Inferior parietal cortex (tissue), 1 donor: ENCODE measurements around the gene SAT1.
A peak's percentile ranks its signal among the peaks of the same experiment; 100 is the strongest.

Experiments used
- DNase-seq: peaks from one replicate; pipeline ENCODE4 v3.0.0-alpha.2; 2016; ENCODE audit errors: extremely low spot score

SAT1 gene

DNA sequence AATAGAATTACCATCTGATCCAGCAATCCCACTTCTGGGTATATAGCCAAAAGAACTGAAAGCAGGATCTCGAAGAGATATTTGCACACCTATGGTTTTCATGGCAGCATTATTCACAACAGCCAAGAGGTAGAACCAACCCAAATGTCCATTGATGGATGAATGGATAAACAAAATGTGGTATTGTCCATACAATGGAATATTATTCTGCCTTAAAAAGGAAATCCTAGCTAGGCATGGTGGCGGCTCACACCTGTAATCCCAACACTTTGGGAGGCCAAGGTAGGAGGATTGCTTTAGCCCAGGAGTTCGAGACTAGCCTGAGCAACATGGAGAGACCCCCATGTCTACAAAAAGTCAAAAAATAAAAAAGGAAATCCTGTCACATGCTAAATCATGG is 27.3 kb downstream of the SAT1 start:
- no peak for DNase-seq

DNA sequence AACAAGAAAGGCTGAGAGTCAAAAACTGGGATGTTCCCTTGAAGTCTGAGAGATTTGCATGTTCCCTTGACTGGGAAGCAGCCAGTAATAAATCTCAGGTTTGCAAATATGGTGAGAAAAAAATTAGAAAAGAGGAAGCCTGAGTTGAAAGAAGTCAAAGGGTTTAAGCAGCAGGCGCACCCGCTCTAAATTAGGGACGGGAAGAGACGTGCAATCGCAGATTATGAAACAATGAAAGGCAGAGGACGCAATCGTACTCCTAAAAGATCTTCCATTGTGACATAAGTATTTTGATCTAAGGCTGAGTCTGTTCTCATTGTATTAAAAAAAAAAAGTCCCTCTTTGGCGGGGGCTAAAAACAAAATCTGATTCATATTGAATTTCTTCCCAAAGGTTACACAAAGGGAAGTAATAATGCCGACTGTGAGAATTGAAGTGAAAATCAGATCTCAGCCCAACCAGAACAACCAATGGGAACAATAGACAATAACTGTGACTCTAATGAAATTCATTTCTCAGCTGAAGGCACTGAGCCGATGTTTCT is 28.2 kb downstream of the SAT1 start:
- DNase-seq = no peak

GRCh38 chrX:23811656-23812055 is 28.7 kb downstream of the SAT1 start:
- DNase-seq = no peak

GRCh38 chrX:23813808-23814207 is 30.8 kb downstream of the SAT1 start:
- DNase-seq = no peak

- DNase-seq = no peak
Observed at GRCh38 chrX:23815376-23815775, 32.4 kb downstream of the SAT1 start.

DNA sequence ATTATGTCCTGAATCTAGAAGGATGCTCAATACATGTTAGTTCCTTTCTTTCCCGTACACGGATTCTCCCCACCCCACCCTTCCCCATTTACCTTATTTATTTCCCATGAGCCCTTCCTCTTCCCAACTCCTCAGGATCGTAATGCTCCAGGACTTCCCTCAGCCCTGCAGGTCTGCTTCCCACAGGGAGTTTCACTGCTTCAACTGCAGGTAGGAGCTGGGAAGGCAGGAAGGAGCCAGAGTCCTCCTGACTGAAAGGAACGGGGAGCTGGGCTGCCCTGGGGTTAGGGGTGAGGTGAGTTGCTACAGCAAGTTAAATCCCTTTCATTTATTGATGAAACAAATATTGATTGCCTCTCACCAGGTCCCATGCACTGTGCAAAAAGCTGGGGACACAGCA is 33.2 kb downstream of the SAT1 start:
- no peak for DNase-seq

- no peak for DNase-seq
Observed at GRCh38 chrX:23817979-23818336, 35.0 kb downstream of the SAT1 start.

- no peak for DNase-seq
Observed at GRCh38 chrX:23819385-23820234, 36.6 kb downstream of the SAT1 start.

DNA sequence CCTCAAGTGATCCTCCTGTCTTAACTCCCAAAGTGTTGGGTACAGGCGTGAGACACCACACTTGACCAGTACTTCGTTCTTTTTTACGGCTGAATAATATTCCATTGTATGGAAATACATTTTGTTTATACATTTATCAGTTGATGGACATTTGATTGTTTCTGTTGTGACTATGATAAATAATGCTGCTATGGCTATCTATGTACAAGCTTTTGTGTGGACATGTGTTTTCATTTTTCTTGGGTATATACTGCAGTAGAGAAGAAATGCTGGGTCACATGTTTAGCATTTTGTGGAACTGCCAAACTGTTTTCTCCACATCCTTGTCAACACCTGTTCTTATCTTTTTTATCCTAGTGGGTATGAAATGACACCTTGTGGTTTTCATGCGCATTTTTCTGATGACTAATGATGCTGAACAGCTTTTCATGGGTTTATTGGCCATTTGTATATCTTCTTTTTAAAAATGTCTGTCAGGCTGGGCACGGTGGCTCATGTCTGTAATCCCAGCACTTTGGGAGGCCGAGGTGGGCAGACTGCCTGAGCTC is 37.3 kb downstream of the SAT1 start:
- no peak for DNase-seq

DNA sequence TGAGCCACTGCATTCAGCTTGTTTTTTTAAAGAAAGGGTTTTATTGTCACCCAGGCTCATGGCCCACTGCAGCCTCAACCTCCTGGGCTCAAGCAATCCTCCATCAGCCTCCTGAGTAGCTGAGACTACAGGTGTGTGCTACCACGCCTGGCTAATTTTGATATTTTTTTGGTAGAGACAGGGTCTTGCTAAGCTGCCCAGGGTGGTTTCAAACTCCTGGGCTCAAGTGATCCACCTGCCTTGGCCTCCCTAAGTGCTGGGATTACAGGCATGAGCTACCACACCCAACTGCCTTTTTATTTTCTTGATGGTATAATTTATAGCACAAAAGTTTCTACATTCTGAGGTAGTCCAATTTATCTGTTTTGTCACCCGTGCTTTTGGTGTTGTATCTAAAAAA is 38.9 kb downstream of the SAT1 start:
- no peak for DNase-seq

- peak; percentile 34 for DNase-seq
Observed at GRCh38 chrX:23822397-23822796, 39.4 kb downstream of the SAT1 start.

- DNase-seq = no peak
Observed at GRCh38 chrX:23822841-23823240, 39.9 kb downstream of the SAT1 start.

DNA sequence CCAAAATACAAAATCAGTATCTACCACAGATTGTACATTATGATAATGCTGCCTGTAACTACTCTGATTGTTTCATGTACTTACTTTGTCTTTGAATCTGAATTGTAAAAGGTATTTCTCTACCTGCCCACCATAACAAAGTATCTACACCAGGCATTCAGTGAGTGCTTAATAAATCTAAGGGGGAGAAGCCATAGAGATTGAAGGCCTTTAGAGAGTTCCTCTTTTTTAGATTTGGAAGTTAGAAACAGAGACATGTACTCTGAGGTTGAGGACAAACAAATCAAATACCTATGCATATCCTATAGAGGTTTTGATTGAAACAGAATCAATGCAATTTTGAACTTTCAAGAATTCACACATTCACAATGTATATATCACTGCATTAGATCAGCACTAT is 42.7 kb downstream of the SAT1 start:
- DNase-seq = no peak

- DNase-seq = no peak
Observed at GRCh38 chrX:23826216-23826615, 43.2 kb downstream of the SAT1 start.

DNA sequence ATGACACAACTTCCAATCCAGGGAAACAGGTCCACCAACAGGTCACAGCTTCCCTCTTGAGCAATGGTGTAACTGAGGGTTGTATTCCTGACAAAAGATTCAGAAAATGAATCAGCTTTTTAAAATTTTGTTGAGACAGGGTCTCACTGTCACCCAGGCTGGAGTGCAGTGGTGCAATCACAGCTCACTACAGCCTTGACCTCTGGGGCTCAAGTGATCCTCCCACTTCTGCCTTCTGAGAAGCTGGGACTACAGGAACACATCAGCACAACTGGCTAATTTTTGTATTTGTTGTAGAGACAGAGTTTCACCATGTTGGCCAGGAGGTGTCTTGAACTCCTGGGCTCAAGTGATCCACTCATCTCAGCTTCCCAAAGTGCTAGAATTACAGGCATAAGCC is 43.7 kb downstream of the SAT1 start:
- no peak for DNase-seq

DNA sequence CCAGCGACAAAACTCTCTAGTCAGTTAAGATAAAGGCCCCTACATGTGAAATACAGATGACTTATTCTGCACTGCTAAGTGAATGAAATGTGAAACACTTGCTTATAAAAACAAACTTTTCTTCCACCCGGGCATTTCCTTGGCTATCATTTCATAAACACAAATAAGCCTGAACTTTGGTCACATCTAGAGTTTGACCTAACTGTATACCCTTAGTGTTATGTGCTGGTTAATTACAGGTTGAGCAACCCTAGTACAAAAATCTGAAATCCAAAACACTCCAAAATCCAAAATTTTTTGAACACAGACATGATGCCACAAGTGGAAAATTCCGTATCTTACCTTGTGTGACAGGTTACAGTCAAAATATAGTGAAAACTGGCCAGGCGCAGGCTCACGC is 45.9 kb downstream of the SAT1 start:
- no peak for DNase-seq

DNA sequence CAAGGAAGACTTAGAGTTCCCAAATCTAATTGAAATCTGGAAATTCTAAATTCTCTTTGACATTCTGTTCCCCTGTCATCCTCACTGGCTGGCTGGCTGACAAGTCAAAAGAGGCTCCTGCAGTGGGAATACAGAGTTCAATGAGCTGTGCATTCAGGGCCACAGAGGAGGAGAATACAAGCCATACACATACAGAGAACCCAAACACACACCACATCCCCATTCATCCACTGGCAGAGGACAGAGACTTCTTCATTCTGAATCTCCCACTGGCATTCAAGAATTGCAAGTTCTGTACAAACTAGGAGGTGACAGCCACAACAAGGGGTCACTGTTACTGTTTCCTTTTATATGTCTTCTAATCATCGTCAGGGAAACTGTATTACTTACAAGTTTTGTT is 49.7 kb downstream of the SAT1 start:
- no peak for DNase-seq
